COLO668 (cell line): Measurements from ENCODE around the gene CTSW.

Experiments
- DNase-seq: peaks from one replicate; lab custom pipeline; 2025; ENCODE audit not compliant: unreplicated experiment; lab: John Stamatoyannopoulos, UW

Gene CTSW

GRCh38 chr11:65855927-65856363 lies 23.7 kb upstream of the CTSW start:
- no peak for DNase-seq

- peak; percentile 72 for DNase-seq
Observed at GRCh38 chr11:65856689-65857499, 22.7 kb upstream of the CTSW start.

- DNase-seq: peak; percentile 83
Observed at GRCh38 chr11:65857500-65857852, 22.2 kb upstream of the CTSW start.

DNA sequence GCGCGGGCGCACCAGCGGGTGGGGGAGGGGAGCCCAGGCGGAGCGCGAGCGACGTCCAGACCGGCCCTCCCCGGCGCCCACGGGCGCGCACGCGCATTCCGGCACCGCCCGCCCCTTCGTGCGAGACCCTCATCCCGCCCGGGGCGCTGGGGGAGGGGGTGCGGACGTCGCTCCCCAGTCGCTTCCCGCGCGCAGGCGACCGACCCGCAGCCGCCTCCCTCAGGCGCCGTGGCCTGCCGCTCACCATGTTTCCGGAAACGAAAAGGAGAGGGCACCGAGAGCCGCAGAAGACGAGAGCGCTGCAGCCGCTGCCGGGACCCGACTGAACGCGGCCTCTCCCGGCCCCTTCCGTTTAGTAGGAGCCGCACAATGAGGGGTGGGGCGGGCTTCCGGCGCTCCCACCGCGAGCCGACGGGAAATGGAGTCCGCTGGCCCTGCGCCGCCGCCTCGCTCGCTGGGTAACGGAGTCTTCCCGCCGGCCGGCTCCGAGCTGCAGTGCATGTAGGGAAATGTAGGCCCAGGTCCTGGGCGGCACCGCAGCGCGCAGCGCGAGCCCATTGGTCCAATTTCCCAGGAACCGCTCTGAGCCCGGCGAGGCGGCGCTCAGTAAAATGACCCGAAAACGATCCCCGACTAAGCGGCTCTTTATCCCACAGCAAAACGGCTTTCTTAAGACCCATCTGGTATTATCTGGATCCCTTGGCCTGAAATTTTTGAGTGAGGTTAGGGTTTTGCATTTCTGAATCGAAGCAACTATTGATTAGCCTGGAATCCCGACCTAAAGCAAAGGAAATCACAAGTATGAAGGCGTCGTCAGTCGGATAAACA lies 21.6 kb upstream of the CTSW start, which contains the start of gene CFL1:
TSS of gene CFL1 (minus strand) at position 328 of the 828 bp plus-strand sequence. CDS start at position 247, 81 bp downstream.
- peak; percentile 99 for DNase-seq

- no peak for DNase-seq
Observed at GRCh38 chr11:65858681-65859087, 21.0 kb upstream of the CTSW start.

GRCh38 chr11:65859095-65859811 lies 20.4 kb upstream of the CTSW start:
- peak; percentile 98 for DNase-seq

- peak; percentile 66 for DNase-seq
Observed at GRCh38 chr11:65859812-65860277, 19.8 kb upstream of the CTSW start.

GRCh38 chr11:65860278-65861164 lies 19.1 kb upstream of the CTSW start, which contains the start of gene MUS81:
TSS of gene MUS81 (plus strand) at chr11:65860433. CDS start at chr11:65860754, 321 bp downstream.
- peak; percentile 94 for DNase-seq

GRCh38 chr11:65861165-65861505 lies 18.5 kb upstream of the CTSW start:
- peak; percentile 44 for DNase-seq

GRCh38 chr11:65861533-65862183 lies 18.0 kb upstream of the CTSW start:
- no peak for DNase-seq

DNA sequence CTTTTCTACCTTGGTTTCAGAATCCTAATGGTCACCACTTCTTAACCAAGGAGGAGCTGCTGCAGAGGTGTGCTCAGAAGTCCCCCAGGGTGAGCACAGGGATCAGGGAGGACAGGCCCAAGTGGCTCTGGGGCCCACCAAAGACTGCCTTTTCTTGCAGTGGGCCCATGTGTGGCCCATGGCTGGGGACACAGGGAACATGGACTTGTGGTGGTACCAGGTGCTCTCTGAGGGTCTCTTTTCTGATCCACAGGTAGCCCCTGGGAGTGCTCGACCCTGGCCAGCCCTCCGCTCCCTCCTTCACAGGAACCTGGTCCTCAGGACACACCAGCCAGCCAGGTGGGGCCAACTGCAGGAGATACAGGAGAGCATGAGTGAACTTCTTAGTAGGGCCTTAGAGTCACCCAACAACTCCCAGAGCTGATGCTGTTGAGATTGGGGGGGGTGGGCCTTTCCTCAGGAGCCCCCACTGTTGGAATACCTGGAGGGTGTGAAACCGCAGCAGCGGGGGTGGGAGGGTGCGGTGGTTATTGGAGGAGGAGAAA lies 17.4 kb upstream of the CTSW start:
- DNase-seq: no peak

- DNase-seq: no peak
Observed at GRCh38 chr11:65862941-65863888, 16.4 kb upstream of the CTSW start.

DNA sequence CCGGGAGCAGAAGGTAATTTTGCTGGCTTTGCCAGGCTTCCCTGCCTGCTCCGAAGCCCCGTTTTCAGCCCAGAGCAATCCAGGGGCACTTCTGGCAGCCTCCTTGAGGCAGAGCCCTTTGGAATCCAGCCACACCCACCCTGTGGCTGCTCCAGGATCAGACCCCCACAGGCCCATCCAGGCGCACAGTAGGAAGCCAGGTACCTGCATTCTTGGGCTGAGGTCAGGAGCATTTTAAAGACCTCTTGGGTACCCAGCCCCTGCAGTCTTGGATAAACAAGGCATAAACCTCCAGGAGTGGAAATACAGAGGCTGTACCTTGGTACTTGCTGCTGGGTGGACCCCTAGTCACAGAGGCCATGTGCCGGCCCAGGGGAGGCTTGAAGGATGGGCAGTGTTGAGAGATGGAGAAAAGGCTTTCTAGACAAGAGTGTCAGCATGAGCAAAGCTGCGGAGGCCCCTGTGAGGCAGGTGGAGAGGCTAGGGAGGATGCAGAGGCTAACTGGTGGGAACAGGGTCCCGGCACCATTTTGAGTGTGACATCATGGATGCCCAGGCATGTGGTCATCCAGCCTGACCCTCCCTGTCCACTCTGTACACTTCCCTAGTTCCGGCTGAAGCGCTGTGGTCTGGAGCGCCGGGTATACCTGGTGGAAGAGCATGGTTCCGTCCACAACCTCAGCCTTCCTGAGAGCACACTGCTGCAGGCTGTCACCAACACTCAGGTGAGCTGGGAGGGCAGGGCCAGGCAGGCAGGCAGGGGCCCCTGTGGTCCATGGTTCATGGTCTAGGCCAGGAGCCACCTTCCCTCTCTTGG lies 15.5 kb upstream of the CTSW start:
- DNase-seq: no peak

- no peak for DNase-seq
Observed at GRCh38 chr11:65864706-65865471, 14.7 kb upstream of the CTSW start.

DNA sequence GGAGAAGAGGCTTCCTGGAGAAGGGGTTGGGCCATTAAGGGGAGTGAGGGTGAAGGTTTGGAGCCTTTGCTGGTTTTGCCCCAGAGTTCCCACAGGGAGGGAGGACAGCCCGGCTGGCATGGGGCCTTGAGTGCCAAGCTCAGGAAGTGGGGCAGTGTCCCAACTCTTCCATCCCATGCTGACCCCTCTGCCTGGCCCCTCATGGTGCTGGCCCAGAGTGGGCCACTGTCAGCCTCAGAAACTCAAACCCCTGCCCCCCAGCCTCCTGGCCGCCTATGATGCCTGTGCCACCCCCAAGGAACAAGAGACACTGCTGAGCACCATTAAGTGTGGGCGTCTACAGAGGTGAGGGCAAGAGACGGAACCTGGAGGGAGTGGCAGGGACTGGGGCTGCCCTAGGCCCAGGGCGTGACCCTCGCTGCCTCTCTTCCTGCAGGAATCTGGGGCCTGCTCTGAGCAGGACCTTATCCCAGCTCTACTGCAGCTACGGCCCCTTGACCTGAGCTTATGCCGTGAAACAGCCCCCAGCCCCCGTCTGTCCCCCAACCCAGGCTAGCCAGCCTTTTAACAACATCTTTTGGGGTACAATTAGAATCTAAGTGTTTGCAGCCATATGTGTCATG lies 14.0 kb upstream of the CTSW start:
- no peak for DNase-seq
